ENCODE results near the gene RPN1. TPM values are rescaled to one million over a fixed set of nuclear protein-coding genes. Genes with fewer than 3 reads are reported as not detected.
"Not testable (repeated sequence)": the region's sequence is repeated elsewhere in the genome, so short reads cannot be mapped to it uniquely, and the experiment has no call there.

RPN1 gene
- total RNA-seq, 4 donors from 2014 or later: 91.5 to 150 (median 148) TPM

DNA sequence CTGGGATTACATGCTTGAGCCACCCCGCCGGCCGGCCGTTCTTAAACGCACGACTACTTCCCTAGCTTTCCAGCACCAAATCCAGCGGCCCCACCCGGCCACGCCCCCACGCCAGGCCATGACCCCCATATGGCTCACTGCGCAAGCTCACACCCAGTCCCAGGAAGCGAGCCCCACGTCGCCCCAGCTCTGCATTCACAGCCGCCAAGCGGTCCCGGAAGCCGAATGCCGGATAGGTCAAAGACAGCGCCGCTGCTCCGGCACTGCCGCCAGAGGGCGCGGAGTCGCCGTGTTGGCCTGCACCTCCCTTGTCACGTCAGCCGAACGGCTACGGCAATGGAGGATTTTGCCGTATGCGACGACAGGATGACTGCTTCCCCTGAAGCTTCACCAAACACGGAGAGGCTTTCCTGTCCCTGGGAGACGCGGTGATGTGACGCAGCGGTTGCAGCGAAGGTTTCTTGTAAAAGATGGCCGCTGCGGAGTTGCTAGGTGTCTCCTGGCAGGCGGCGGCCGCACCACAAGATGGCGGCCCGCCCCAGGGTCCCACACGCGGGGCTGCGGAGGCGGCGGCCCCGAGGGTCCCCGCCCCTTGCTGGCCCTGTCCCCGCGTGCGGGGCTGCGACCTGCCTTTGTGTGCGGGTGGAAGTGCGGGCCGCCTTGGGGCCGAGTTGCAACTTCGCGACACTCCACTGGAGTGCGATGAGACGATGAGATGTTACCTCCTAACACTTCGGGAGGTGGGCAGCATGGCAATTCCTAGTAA is 30.2 kb upstream of the RPN1 start:
- Histone ChIP-seq H3K27me3 (no peaks in the 10 kb centered on the region), H3K36me3 (no peaks in the 10 kb centered on the region), H3K27ac (peak overlapping the region; percentile 96), H3K4me3 (peak overlapping the region; percentile 66), H3K4me1 (peaks cover 10% of the 10 kb centered on the region), H3K9me3 (no peaks in the 10 kb centered on the region)
- no peak for TF ChIP-seq EP300 (IDR thresholded peaks at IDR 0.05)
- TF ChIP-seq, protein P1, sequence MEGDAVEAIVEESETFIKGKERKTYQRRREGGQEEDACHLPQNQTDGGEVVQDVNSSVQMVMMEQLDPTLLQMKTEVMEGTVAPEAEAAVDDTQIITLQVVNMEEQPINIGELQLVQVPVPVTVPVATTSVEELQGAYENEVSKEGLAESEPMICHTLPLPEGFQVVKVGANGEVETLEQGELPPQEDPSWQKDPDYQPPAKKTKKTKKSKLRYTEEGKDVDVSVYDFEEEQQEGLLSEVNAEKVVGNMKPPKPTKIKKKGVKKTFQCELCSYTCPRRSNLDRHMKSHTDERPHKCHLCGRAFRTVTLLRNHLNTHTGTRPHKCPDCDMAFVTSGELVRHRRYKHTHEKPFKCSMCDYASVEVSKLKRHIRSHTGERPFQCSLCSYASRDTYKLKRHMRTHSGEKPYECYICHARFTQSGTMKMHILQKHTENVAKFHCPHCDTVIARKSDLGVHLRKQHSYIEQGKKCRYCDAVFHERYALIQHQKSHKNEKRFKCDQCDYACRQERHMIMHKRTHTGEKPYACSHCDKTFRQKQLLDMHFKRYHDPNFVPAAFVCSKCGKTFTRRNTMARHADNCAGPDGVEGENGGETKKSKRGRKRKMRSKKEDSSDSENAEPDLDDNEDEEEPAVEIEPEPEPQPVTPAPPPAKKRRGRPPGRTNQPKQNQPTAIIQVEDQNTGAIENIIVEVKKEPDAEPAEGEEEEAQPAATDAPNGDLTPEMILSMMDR (IDR thresholded peaks at IDR 0.05): peak; percentile 96 to 98
- peak in 1 of 2 donors; percentile 69 for TF ChIP-seq POLR2A (IDR thresholded peaks at IDR 0.05)
- peak; percentile 88 to 98 (median 97) for TF ChIP-seq POLR2AphosphoS5 (IDR thresholded peaks at IDR 0.05)
- DNase-seq (ENCODE audit: low spot score in 2 of 2): peak; percentile 99 to 100
- WGBS: 2% methylated on average over 35 of the region's 67 CpGs

DNA sequence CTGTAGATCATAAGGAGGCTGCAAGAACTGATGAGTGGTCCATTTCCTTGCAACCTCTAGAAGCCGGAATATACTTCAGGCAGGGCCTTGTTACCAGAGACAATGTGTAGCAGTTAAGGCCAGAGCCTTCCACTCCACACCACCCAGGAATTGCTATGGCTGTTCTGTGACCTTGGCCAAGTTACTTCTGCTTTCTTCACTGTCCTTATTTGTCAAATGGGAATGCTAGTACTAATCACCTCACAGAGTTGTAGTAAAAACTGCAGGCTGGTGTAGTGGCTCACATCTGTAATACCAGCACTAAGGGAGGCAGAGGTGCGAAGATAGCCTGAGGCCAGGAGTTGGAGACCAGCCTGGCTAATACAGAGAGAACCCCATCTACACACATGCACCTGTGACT is 28.7 kb upstream of the RPN1 start:
- Histone ChIP-seq H3K27ac (no peak overlapping the region), H3K36me3 (no peaks in the 10 kb centered on the region), H3K9me3 (no peaks in the 10 kb centered on the region), H3K27me3 (no peaks in the 10 kb centered on the region), H3K4me3 (no peak overlapping the region), H3K4me1 (peaks cover 10% of the 10 kb centered on the region)
- TF ChIP-seq EP300 (IDR thresholded peaks at IDR 0.05) (no peak), POLR2AphosphoS5 (IDR thresholded peaks at IDR 0.05) (no peak), POLR2A (IDR thresholded peaks at IDR 0.05) (no peak)
- TF ChIP-seq, protein P1 (IDR thresholded peaks at IDR 0.05): no peak
- no peak for DNase-seq (ENCODE audit: low spot score in 2 of 2)
- 95% methylated on average over 2 of the region's 2 CpGs for WGBS

DNA sequence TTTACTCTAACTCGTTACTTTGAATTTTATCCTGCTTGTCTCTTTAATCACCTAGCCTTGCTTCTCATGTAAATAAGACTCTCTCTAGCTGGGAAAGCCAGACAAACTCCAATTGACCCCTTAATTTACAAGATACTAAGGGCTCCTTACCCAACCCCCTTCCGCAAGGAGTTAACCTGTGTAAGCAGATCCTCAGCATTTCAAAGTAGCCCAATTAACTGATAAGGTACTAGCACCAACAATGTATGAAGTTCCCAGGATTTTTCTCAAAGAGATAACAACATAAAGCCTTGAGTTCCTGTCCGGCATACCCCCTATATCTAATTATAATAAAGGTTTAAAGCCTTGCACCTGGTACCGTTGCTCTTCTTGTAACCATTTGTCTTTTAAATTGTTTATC is 25.2 kb upstream of the RPN1 start:
- not testable (repeated sequence) for H3K9me3 ChIP-seq; H3K4me1 ChIP-seq; H3K27me3 ChIP-seq; H3K36me3 ChIP-seq; H3K27ac ChIP-seq; H3K4me3 ChIP-seq; DNase-seq (ENCODE audit: low spot score in 2 of 2)
- WGBS: 71% methylated on average over 4 of the region's 4 CpGs

DNA sequence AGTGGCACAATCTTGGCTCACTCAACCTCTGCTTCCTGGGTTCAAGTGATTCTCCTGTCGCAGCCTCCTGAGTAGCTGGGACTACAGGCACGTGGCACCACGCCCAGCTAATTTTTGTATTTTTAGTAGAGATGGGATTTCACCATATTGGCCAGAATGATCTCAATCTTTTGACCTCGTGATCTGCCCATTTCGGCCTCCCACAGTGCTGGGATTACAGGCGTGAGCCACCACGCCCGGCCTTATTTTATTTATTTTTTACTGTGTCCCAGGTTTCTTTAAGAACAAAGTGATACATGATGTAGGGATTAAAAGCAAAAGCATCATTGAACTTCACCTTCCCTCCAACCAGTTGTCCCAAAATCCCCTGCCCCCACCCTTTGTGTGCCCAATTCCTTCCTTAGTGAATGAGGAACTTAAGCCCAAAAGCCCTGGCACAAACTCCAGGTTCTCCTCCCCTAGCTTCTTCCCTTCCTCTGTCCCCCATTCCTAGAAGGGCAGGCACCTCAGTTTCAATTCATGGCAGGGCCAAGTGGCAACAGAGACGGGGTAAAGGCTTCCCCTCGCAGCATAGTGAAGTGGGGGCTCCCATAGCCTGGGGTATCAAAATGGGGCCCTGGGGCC is 23.7 kb upstream of the RPN1 start:
- TF ChIP-seq, protein P1 (IDR thresholded peaks at IDR 0.05): no peak
- no peak for TF ChIP-seq EP300 (IDR thresholded peaks at IDR 0.05)
- TF ChIP-seq POLR2A (IDR thresholded peaks at IDR 0.05): no peak
- no peak for TF ChIP-seq POLR2AphosphoS5 (IDR thresholded peaks at IDR 0.05)
- Histone ChIP-seq H3K36me3 (no peaks in the 10 kb centered on the region), H3K4me3 (no peak overlapping the region), H3K9me3 (no peaks in the 10 kb centered on the region), H3K27ac (no peak overlapping the region), H3K27me3 (no peaks in the 10 kb centered on the region), H3K4me1 (no peaks in the 10 kb centered on the region)
- DNase-seq (ENCODE audit: low spot score in 2 of 2): no peak
- 87% methylated on average over 10 of the region's 10 CpGs for WGBS

DNA sequence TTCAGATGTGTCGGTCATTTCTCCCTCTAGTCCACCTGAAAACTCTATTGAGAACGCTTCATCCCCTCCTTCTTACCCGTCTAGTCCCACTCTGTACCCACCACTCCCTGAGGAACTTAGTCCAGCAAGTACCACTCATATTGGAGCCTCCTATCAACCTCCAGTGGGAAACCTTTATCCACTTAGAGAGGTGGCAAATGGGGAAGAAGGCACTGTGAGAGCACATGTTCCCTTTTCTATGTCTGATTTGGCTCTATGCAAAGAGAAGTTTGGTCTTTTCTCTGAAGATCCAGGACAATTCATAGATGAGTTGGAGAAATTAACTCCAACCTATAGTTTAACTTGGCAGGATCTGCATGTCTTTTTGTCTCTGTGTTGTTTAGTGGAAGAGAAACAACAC is 17.0 kb upstream of the RPN1 start:
- Histone ChIP-seq H3K36me3 (no peaks in the 10 kb centered on the region), H3K27me3 (no peaks in the 10 kb centered on the region), H3K9me3 (no peaks in the 10 kb centered on the region), H3K4me1 (no peaks in the 10 kb centered on the region), H3K4me3 (no peak overlapping the region), H3K27ac (no peak overlapping the region)
- 86% methylated on average over 3 of the region's 3 CpGs for WGBS
- TF ChIP-seq, protein P1 (IDR thresholded peaks at IDR 0.05): no peak
- TF ChIP-seq EP300 (IDR thresholded peaks at IDR 0.05) (no peak), POLR2A (IDR thresholded peaks at IDR 0.05) (no peak), POLR2AphosphoS5 (IDR thresholded peaks at IDR 0.05) (no peak)
- DNase-seq (ENCODE audit: low spot score in 2 of 2): no peak

Measured in suprapubic skin (tissue), 4 donors.